HL-60 (cell line): Measurements from ENCODE around the gene ERRFI1.

Source experiments
- CTCF ChIP-seq: IDR thresholded peaks from one replicate; pipeline ENCODE4 v1.5.1; 2011; ENCODE audit warnings: low read length, control low read depth, inconsistent platforms; ENCODE audit not compliant: insufficient read depth
- POLR2AphosphoS5 ChIP-seq: IDR thresholded peaks from 2 replicates; pipeline ENCODE4 v1.6.1; 2012; ENCODE audit warnings: low read depth

GRCh38 chr1:7992885-7993284 is 33.2 kb downstream of the ERRFI1 start:
- no peak for TF ChIP-seq CTCF
- TF ChIP-seq POLR2AphosphoS5: no peak
